ENCODE results near the gene MTCL1.

DNA sequence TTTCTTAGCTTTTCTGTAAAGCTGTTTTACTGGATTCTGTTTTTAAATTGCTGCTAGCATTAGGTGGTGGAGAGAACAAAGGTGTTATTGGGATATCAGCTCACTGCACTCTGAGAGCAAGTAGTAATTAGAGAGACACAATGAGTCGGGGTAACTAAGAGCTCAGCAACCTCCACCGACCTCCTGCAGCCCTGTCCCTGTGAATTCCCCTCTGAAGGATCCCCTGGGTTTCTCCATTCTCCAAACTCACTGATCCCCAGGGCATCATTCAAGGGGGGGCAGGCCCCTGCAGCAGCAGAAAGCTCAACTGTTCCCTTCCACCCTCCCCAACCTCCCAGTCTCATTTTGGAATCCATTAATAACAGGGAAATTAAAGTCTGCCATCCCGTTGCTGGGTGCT is 73.0 kb downstream of the MTCL1 start:
- TF ChIP-seq POLR2AphosphoS5 (IDR thresholded peaks at IDR 0.05; ENCODE audit: low read depth, low read length) = no peak
- TF ChIP-seq, protein P1, sequence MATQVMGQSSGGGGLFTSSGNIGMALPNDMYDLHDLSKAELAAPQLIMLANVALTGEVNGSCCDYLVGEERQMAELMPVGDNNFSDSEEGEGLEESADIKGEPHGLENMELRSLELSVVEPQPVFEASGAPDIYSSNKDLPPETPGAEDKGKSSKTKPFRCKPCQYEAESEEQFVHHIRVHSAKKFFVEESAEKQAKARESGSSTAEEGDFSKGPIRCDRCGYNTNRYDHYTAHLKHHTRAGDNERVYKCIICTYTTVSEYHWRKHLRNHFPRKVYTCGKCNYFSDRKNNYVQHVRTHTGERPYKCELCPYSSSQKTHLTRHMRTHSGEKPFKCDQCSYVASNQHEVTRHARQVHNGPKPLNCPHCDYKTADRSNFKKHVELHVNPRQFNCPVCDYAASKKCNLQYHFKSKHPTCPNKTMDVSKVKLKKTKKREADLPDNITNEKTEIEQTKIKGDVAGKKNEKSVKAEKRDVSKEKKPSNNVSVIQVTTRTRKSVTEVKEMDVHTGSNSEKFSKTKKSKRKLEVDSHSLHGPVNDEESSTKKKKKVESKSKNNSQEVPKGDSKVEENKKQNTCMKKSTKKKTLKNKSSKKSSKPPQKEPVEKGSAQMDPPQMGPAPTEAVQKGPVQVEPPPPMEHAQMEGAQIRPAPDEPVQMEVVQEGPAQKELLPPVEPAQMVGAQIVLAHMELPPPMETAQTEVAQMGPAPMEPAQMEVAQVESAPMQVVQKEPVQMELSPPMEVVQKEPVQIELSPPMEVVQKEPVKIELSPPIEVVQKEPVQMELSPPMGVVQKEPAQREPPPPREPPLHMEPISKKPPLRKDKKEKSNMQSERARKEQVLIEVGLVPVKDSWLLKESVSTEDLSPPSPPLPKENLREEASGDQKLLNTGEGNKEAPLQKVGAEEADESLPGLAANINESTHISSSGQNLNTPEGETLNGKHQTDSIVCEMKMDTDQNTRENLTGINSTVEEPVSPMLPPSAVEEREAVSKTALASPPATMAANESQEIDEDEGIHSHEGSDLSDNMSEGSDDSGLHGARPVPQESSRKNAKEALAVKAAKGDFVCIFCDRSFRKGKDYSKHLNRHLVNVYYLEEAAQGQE (IDR thresholded peaks at IDR 0.05; ENCODE audit: insufficient read depth in 1 of 2, low read depth in 2 of 2, low read length in 2 of 2) = no peak

Data from PFSK-1 (cell line).